ENCODE data around the gene NCAN. TPM values are rescaled to one million over a fixed set of nuclear protein-coding genes. Genes with fewer than 3 reads are reported as not detected.

NCAN gene
- total and polyA plus RNA-seq, 11 donors = not detected

GRCh38 chr19:19181488-19181998 is 30.2 kb upstream of the NCAN start:
- DNase-seq (no peak), ATAC-seq (no peak)
- Histone ChIP-seq H3K4me3 (no peak overlapping the region), H3K9me3 (peaks cover 0 to 6% (median 0%) of the 10 kb centered on the region in 12 donors), H3K36me3 (peaks cover 0 to 62% (median 37%) of the 10 kb centered on the region in 9 donors), H3K4me1 (no peaks in the 10 kb centered on the region), H3K27ac (no peak overlapping the region), H3K27me3 (no peaks in the 10 kb centered on the region)
- intact Hi-C loops (cut with DNase I) = loop anchor here in 1 of 10 donors (10.0 kb wide), 1 partner anchor 163 kb away; no protein-coding TSS in a partner anchor
- WGBS, 4 donors = 92 to 94% (median 94%) methylated on average over 9 of the region's 9 CpGs
- TF ChIP-seq POLR2A (IDR thresholded peaks at IDR 0.05) = no peak
- no peak for TF ChIP-seq CTCF (IDR thresholded peaks at IDR 0.05)

GRCh38 chr19:19185853-19186740 is 25.7 kb upstream of the NCAN start:
- peak in 3 of 4 donors; percentile 43 to 55 (median 54) for ATAC-seq
- peaks cover 2 to 28% (median 21%) of the 10 kb centered on the region in 12 donors for H3K4me1 ChIP-seq
- H3K9me3 ChIP-seq = no peaks in the 10 kb centered on the region
- no peak overlapping the region for H3K27ac ChIP-seq
- no peaks in the 10 kb centered on the region for H3K27me3 ChIP-seq
- intact Hi-C loops (cut with DNase I) = loop anchor here in 1 of 10 donors (10.0 kb wide), 1 partner anchor 159 kb away; no protein-coding TSS in a partner anchor
- H3K4me3 ChIP-seq = no peak overlapping the region
- peaks cover 0 to 50% (median 30%) of the 10 kb centered on the region in 9 donors for H3K36me3 ChIP-seq
- no peak for TF ChIP-seq POLR2A (IDR thresholded peaks at IDR 0.05)
- peak; percentile 15 to 63 (median 40) for TF ChIP-seq CTCF (IDR thresholded peaks at IDR 0.05)
- DNase-seq = no peak
- 63 to 69% (median 67%) methylated on average over 7 to 9 of the region's 9 CpGs for WGBS, 4 donors

- ATAC-seq (no peak), DNase-seq (no peak)
- TF ChIP-seq CTCF (IDR thresholded peaks at IDR 0.05) = no peak
- TF ChIP-seq POLR2A (IDR thresholded peaks at IDR 0.05) = no peak
- no peaks in the 10 kb centered on the region for H3K9me3 ChIP-seq
- H3K27ac ChIP-seq = no peak overlapping the region
- WGBS, 4 donors = 89 to 95% (median 93%) methylated on average over 14 of the region's 14 CpGs
- peaks cover 0 to 43% (median 24%) of the 10 kb centered on the region in 9 donors for H3K36me3 ChIP-seq
- intact Hi-C loops (cut with DNase I) = loop anchor here in 1 of 10 donors (10.0 kb wide), 1 partner anchor 158 kb away; no protein-coding TSS in a partner anchor
- no peak overlapping the region for H3K4me3 ChIP-seq
- H3K27me3 ChIP-seq = no peaks in the 10 kb centered on the region
- peaks cover 4 to 33% (median 24%) of the 10 kb centered on the region in 12 donors for H3K4me1 ChIP-seq
These were observed 25.0 kb upstream of the NCAN start for GRCh38 chr19:19186742-19187141.

- WGBS, 4 donors = 0 to 1% (median 0%) methylated on average over 16 to 17 of the region's 17 CpGs
- TF ChIP-seq POLR2A (IDR thresholded peaks at IDR 0.05) = no peak
- no peak for TF ChIP-seq CTCF (IDR thresholded peaks at IDR 0.05)
- intact Hi-C loops (cut with DNase I) = loop anchor here in 4 of 10 donors (1.0 to 10.0 kb wide), 4 partner anchors 129 to 303 kb away; partner anchors contain the start of genes MAU2 (in 4 of the 4) and SUGP1 (in 4 of the 4)
- Histone ChIP-seq H3K9me3 (no peaks in the 10 kb centered on the region), H3K27ac (peak overlapping the region; percentile 97 to 100 (median 100)), H3K4me1 (peaks cover 4 to 57% (median 36%) of the 10 kb centered on the region in 12 donors), H3K4me3 (peak overlapping the region; percentile 63 to 100 (median 93)), H3K36me3 (peaks cover 0 to 24% (median 13%) of the 10 kb centered on the region in 9 donors), H3K27me3 (no peaks in the 10 kb centered on the region)
- no peak for ATAC-seq
- no peak for DNase-seq
These were observed 20.0 kb upstream of the NCAN start for GRCh38 chr19:19191768-19192077.
